CD4-positive, alpha-beta T cell (primary cell): ENCODE data around the gene ACER1. TPM values are rescaled to one million over a fixed set of nuclear protein-coding genes. Genes with fewer than 3 reads are reported as not detected.

ENCODE experiments used
- ATAC-seq: fragments of 200-7000 bp; cut with Tn5 transposase; one replicate; pipeline ENCODE4 v1.10.0; 2022; ENCODE audit warnings: mild to moderate bottlenecking; ENCODE audit not compliant: poor library complexity
- CTCF ChIA-PET: fragments of 350-600 bp; sonication (Branson Sonifier 250); formaldehyde crosslinking; loops from one replicate; lab custom pipeline; 2021; ENCODE audit warnings: antibody characterized with exemption, inconsistent platforms; lab: Charles Lee
- POLR2A ChIA-PET: fragments of 350-600 bp; sonication (Branson Sonifier 250); formaldehyde crosslinking; loops from one replicate; lab custom pipeline; 2021; ENCODE audit warnings: antibody characterized with exemption, inconsistent platforms; lab: Charles Lee
- DNase-seq, 14 experiments: peaks; one replicate each; pipeline ENCODE4 v3.0.0-alpha.2; 2013 to 2020; ENCODE audit warnings: mixed read lengths in 2 of 14
- H3K27ac ChIP-seq, 2 donors: one replicate each; pipeline versions ENCODE4 v1.5.1 to v1.7.0; 2013; ENCODE audit warnings: low read length in 2 of 2, low read depth in 1 of 2, mild to moderate bottlenecking in 1 of 2
- H3K27me3 ChIP-seq, 2 experiments: 1 replicate in 1 of 2; 2 replicates in 1 of 2; pipeline versions ENCODE4 v1.6.1 to v1.7.0; 2013; ENCODE audit warnings: low read length in 2 of 2, control low read depth in 1 of 2, mild to moderate bottlenecking in 1 of 2, moderate library complexity in 1 of 2; ENCODE audit not compliant: insufficient read depth in 2 of 2, control insufficient read depth in 1 of 2
- H3K36me3 ChIP-seq: one replicate; pipeline ENCODE4 v1.6.1; 2013; ENCODE audit warnings: low read length, control low read depth; ENCODE audit not compliant: insufficient read depth
- H3K4me1 ChIP-seq: one replicate; pipeline ENCODE4 v1.6.1; 2013; ENCODE audit warnings: low read length, control low read depth; ENCODE audit not compliant: insufficient read depth
- H3K4me3 ChIP-seq: one replicate; pipeline ENCODE4 v1.5.1; 2013; ENCODE audit warnings: mild to moderate bottlenecking, low read length, moderate library complexity
- H3K9me3 ChIP-seq, 2 experiments: 1 replicate in 1 of 2; 2 replicates in 1 of 2; pipeline versions ENCODE4 v1.6.1 to v1.7.0; 2013; ENCODE audit warnings: low read length in 2 of 2, mild to moderate bottlenecking in 2 of 2, control low read depth in 1 of 2, moderate library complexity in 1 of 2; ENCODE audit not compliant: control insufficient read depth in 1 of 2, insufficient read depth in 1 of 2
- H3K27ac Mint-ChIP-seq: one replicate; pipeline ENCODE4 v1.8.0; 2020; ENCODE audit warnings: mixed read lengths
- H3K27me3 Mint-ChIP-seq: one replicate; pipeline ENCODE4 v1.8.0; 2021; ENCODE audit warnings: mixed read lengths
- H3K36me3 Mint-ChIP-seq: one replicate; pipeline ENCODE4 v1.8.0; 2021; ENCODE audit warnings: low read depth, mixed read lengths
- H3K4me1 Mint-ChIP-seq: one replicate; pipeline ENCODE4 v1.8.0; 2021; ENCODE audit warnings: low read depth, mixed read lengths
- H3K4me3 Mint-ChIP-seq: one replicate; pipeline ENCODE4 v1.8.0; 2020; ENCODE audit warnings: mild to moderate bottlenecking, mixed read lengths
- H3K9me3 Mint-ChIP-seq: one replicate; pipeline ENCODE4 v1.8.0; 2020; ENCODE audit warnings: mixed read lengths
- intact Hi-C, 2 experiments: fragments of 100-400 bp; cut with DNase I in 1 of 2; cut with micrococcal nuclease in 1 of 2; formaldehyde crosslinking; loops; one replicate each; pipeline versions ENCODE4 v1.15.1 to v1.9.0; 2023 to 2025; cut with DNase I, micrococcal nuclease
- total RNA-seq, 174 experiments: library from RNA in 2 of 174; stranded (reverse) in 2 of 174; gene quantifications; one replicate each; pipeline ENCODE4 v1.2.3 and lab custom pipeline; 2021 to 2026
- TF ChIP-seq, protein P1 (sequence below): fragments of 200-600 bp; IDR thresholded peaks from one replicate; pipeline ENCODE4 v1.8.0; 2022; ENCODE audit warnings: antibody characterized with exemption, mild to moderate bottlenecking

The ACER1 gene
- total RNA-seq, 2 experiments from 2014 or later, result 2.7 to 3.1 TPM

DNA sequence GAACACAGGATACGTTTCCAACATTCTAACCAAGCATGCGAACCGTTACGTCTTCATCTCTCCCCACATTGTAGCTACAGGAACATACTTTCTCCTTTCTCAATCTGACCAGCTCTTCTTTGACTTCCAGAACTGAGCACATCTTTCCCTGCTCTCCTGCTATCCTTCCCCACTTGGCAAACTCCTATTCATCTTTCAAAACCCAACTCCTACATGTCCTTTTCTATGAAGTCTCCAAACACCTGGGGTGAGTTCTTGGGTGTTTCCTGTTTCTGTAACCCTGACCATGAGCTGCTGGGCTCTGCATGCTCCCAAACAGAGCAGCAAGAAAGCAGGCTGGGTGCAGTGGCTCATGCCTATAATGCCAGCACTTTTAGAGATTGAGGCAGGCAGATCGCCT lies 6.6 kb downstream of the ACER1 start:
- H3K27ac Mint-ChIP-seq, result no peak overlapping the region

DNA sequence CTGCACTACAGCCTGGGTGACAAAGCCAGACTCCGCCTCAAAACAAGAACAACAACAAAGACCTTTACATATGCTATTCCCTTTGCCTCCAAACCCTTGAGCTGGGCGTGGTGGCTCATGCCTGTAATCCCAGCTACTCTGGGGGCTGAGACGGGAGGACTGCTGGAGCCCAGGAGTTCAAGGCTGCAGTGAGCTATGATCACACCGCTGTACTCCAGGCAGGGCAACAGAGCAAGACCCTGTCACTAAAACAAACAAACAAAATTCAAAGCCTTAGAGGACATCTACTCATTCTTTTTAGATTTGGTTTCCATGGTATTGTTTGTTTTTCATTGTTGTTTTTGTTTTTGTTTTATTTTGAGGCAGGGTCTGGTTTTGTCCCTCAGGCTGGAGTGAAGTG lies 7.8 kb downstream of the ACER1 start:
- H3K27me3 ChIP-seq, result no peaks in the 10 kb centered on the region
- no peaks in the 10 kb centered on the region for H3K9me3 Mint-ChIP-seq
- no peaks in the 10 kb centered on the region for H3K4me1 ChIP-seq
- POLR2A ChIA-PET, result no interaction called here
- H3K27ac ChIP-seq, result no peak overlapping the region
- H3K4me3 Mint-ChIP-seq, result no peak overlapping the region
- DNase-seq, result no peak
- H3K9me3 ChIP-seq, result no peaks in the 10 kb centered on the region
- intact Hi-C loops, result no loop called here
- no peaks in the 10 kb centered on the region for H3K27me3 Mint-ChIP-seq
- H3K4me1 Mint-ChIP-seq, result peaks cover 6% of the 10 kb centered on the region
- no peak for ATAC-seq
- H3K36me3 ChIP-seq, result no peaks in the 10 kb centered on the region
- H3K36me3 Mint-ChIP-seq, result peaks cover 3% of the 10 kb centered on the region
- no peak overlapping the region for H3K4me3 ChIP-seq
- CTCF ChIA-PET, result interaction anchor here (0.5 kb wide), 1 partner anchor 538 kb away, joined by 3 read pairs; no protein-coding TSS in a partner anchor
- no peak overlapping the region for H3K27ac Mint-ChIP-seq
- TF ChIP-seq, protein P1, sequence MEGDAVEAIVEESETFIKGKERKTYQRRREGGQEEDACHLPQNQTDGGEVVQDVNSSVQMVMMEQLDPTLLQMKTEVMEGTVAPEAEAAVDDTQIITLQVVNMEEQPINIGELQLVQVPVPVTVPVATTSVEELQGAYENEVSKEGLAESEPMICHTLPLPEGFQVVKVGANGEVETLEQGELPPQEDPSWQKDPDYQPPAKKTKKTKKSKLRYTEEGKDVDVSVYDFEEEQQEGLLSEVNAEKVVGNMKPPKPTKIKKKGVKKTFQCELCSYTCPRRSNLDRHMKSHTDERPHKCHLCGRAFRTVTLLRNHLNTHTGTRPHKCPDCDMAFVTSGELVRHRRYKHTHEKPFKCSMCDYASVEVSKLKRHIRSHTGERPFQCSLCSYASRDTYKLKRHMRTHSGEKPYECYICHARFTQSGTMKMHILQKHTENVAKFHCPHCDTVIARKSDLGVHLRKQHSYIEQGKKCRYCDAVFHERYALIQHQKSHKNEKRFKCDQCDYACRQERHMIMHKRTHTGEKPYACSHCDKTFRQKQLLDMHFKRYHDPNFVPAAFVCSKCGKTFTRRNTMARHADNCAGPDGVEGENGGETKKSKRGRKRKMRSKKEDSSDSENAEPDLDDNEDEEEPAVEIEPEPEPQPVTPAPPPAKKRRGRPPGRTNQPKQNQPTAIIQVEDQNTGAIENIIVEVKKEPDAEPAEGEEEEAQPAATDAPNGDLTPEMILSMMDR, result no peak

More for the DNA sequence above, 6.6 kb downstream of the ACER1 start:
- DNase-seq (no peak), ATAC-seq (no peak)
- no peak overlapping the region for H3K4me3 Mint-ChIP-seq
- H3K36me3 Mint-ChIP-seq, result peaks cover 3% of the 10 kb centered on the region
- Histone ChIP-seq H3K4me1 (no peaks in the 10 kb centered on the region), H3K9me3 (no peaks in the 10 kb centered on the region), H3K36me3 (no peaks in the 10 kb centered on the region), H3K4me3 (no peak overlapping the region), H3K27me3 (no peaks in the 10 kb centered on the region), H3K27ac (no peak overlapping the region)
- H3K27me3 Mint-ChIP-seq, result no peaks in the 10 kb centered on the region
- CTCF ChIA-PET, result no interaction called here
- TF ChIP-seq, protein P1, result no peak
- intact Hi-C loops, result no loop called here
- POLR2A ChIA-PET, result no interaction called here
- H3K4me1 Mint-ChIP-seq, result peaks cover 6% of the 10 kb centered on the region
- no peaks in the 10 kb centered on the region for H3K9me3 Mint-ChIP-seq

DNA sequence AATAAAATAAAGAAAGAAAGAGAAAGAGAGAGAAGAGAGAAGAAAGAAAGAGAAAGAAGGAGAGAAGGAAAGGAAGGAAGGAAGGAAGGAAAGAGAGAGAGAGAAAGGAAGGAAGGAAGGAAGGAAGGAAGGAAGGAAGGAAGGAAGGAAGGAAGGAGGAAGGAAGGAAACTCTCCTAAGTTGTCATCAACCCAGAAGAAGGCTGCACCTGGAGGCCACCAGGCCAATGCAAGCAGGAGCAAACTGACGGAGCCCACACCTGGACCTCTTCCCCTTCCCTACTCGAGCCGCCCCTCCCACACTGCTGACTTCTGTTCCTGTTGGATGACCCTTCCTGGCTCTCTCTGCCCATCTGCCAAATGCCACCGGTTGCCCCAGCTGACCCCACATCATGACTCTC lies 8.7 kb downstream of the ACER1 start:
- H3K4me1 Mint-ChIP-seq, result peaks cover 6% of the 10 kb centered on the region
- Histone ChIP-seq H3K36me3 (no peaks in the 10 kb centered on the region), H3K9me3 (no peaks in the 10 kb centered on the region), H3K4me1 (no peaks in the 10 kb centered on the region), H3K4me3 (no peak overlapping the region), H3K27me3 (no peaks in the 10 kb centered on the region), H3K27ac (no peak overlapping the region)
- H3K27ac Mint-ChIP-seq, result no peak overlapping the region
- CTCF ChIA-PET, result interaction anchor here (0.6 kb wide), 1 partner anchor 185 kb away, joined by 3 read pairs; no protein-coding TSS in a partner anchor
- no peak overlapping the region for H3K4me3 Mint-ChIP-seq
- POLR2A ChIA-PET, result no interaction called here
- peaks cover 3% of the 10 kb centered on the region for H3K36me3 Mint-ChIP-seq
- DNase-seq (no peak), ATAC-seq (no peak)
- TF ChIP-seq, protein P1, result no peak
- intact Hi-C loops, result no loop called here
- H3K9me3 Mint-ChIP-seq, result no peaks in the 10 kb centered on the region
- no peaks in the 10 kb centered on the region for H3K27me3 Mint-ChIP-seq
